ENCODE results near the gene LRRC63. TPM values are rescaled to one million over a fixed set of nuclear protein-coding genes. Genes with fewer than 3 reads are reported as not detected.
"Not testable (repeated sequence)": the region's sequence is repeated elsewhere in the genome, so short reads cannot be mapped to it uniquely, and the experiment has no call there.

Gene LRRC63
- total RNA-seq, 1 experiment from 2014 or later = not detected

GRCh38 chr13:46220234-46220633 is 8.5 kb downstream of the LRRC63 start:
- intact Hi-C loops (cut with micrococcal nuclease); POLR2A ChIA-PET: not testable (repeated sequence)

GRCh38 chr13:46229251-46229650 is 17.5 kb downstream of the LRRC63 start:
- Histone ChIP-seq H3K36me3 (ENCODE audit: control insufficient read depth in 1 of 2, insufficient read depth in 2 of 2, low read length in 2 of 2) (no peaks in the 10 kb centered on the region), H3K4me3 (replicated peaks in 1 of 2; ENCODE audit: low read depth in 1 of 2, low read length in 2 of 2) (no peak overlapping the region), H2AFZ (ENCODE audit: low read depth, low read length, poor library complexity, severe bottlenecking) (no peak overlapping the region), H3K4me1 (ENCODE audit: control insufficient read depth in 1 of 2, insufficient read depth in 2 of 2, low read length in 2 of 2) (no peaks in the 10 kb centered on the region), H3K79me2 (ENCODE audit: insufficient read depth, low read length) (no peaks in the 10 kb centered on the region), H3K9me2 (ENCODE audit: insufficient read depth) (no peaks in the 10 kb centered on the region), H3K27me3 (ENCODE audit: insufficient read depth, low read length) (no peaks in the 10 kb centered on the region), H3K9me3 (ENCODE audit: control insufficient read depth in 1 of 2, insufficient read depth in 1 of 2, low read depth in 1 of 2, low read length in 2 of 2) (no peaks in the 10 kb centered on the region), H3K27ac (ENCODE audit: low read depth, low read length) (no peak overlapping the region), H3K9ac (ENCODE audit: low read length) (no peak overlapping the region), H4K20me1 (ENCODE audit: insufficient read depth) (no peaks in the 10 kb centered on the region), H3K4me2 (ENCODE audit: low read length) (no peak overlapping the region)
- intact Hi-C loops (cut with micrococcal nuclease) = no loop called here
- DNase-seq (ENCODE audit: low read depth, low spot score) (no peak), ATAC-seq (no peak)
- no TSS peak for BruUV-seq (replicated peaks)
- TF ChIP-seq RAD21 (IDR thresholded peaks at IDR 0.05; ENCODE audit: low read depth) (no peak), YY1 (IDR thresholded peaks at IDR 0.05; ENCODE audit: extremely low read depth, insufficient replicate concordance, low read depth, low read length) (no peak), POLR2AphosphoS5 (IDR thresholded peaks at IDR 0.05; ENCODE audit: low read depth, low read length) (no peak)
- ChIA-PET CTCF (no interaction called here), POLR2A (no interaction called here), RAD21 (ENCODE audit: low non-redundant PET in 1 of 2, low total read pairs in 2 of 2, uncharacterized antibody in 2 of 2, unreplicated experiment in 2 of 2) (no interaction called here)

More at GRCh38 chr13:46220234-46220633, 8.5 kb downstream of the LRRC63 start:
- BruUV-seq (replicated peaks); CTCF ChIA-PET; H3K27ac ChIP-seq (ENCODE audit: low read depth, low read length); DNase-seq (ENCODE audit: low read depth, low spot score); H3K36me3 ChIP-seq (ENCODE audit: control insufficient read depth in 1 of 2, insufficient read depth in 2 of 2, low read length in 2 of 2); H3K4me2 ChIP-seq (ENCODE audit: low read length); H3K4me1 ChIP-seq (ENCODE audit: control insufficient read depth in 1 of 2, insufficient read depth in 2 of 2, low read length in 2 of 2); H3K9ac ChIP-seq (ENCODE audit: low read length); H3K79me2 ChIP-seq (ENCODE audit: insufficient read depth, low read length); H3K27me3 ChIP-seq (ENCODE audit: insufficient read depth, low read length); H3K4me3 ChIP-seq (replicated peaks in 1 of 2; ENCODE audit: low read depth in 1 of 2, low read length in 2 of 2); ATAC-seq; H4K20me1 ChIP-seq (ENCODE audit: insufficient read depth); H3K9me3 ChIP-seq (ENCODE audit: control insufficient read depth in 1 of 2, insufficient read depth in 1 of 2, low read depth in 1 of 2, low read length in 2 of 2); RAD21 ChIA-PET (ENCODE audit: low non-redundant PET in 1 of 2, low total read pairs in 2 of 2, uncharacterized antibody in 2 of 2, unreplicated experiment in 2 of 2); H3K9me2 ChIP-seq (ENCODE audit: insufficient read depth); H2AFZ ChIP-seq (ENCODE audit: low read depth, low read length, poor library complexity, severe bottlenecking): not testable (repeated sequence)

GRCh38 chr13:46232281-46232680 is 20.6 kb downstream of the LRRC63 start:
- ATAC-seq (no peak), DNase-seq (ENCODE audit: low read depth, low spot score) (no peak)
- intact Hi-C loops (cut with micrococcal nuclease) = no loop called here
- Histone ChIP-seq H3K9me2 (ENCODE audit: insufficient read depth) (no peaks in the 10 kb centered on the region), H3K9me3 (ENCODE audit: control insufficient read depth in 1 of 2, insufficient read depth in 1 of 2, low read depth in 1 of 2, low read length in 2 of 2) (peaks cover 0 to 12% of the 10 kb centered on the region in 2 experiments; a peak in 1 of 4 replicates), H3K4me3 (replicated peaks in 1 of 2; ENCODE audit: low read depth in 1 of 2, low read length in 2 of 2) (no peak overlapping the region), H4K20me1 (ENCODE audit: insufficient read depth) (no peaks in the 10 kb centered on the region), H3K27me3 (ENCODE audit: insufficient read depth, low read length) (no peaks in the 10 kb centered on the region), H3K9ac (ENCODE audit: low read length) (no peak overlapping the region), H3K79me2 (ENCODE audit: insufficient read depth, low read length) (no peaks in the 10 kb centered on the region), H3K4me2 (ENCODE audit: low read length) (no peak overlapping the region), H3K4me1 (ENCODE audit: control insufficient read depth in 1 of 2, insufficient read depth in 2 of 2, low read length in 2 of 2) (no peaks in the 10 kb centered on the region), H3K27ac (ENCODE audit: low read depth, low read length) (no peak overlapping the region), H3K36me3 (ENCODE audit: control insufficient read depth in 1 of 2, insufficient read depth in 2 of 2, low read length in 2 of 2) (no peaks in the 10 kb centered on the region), H2AFZ (ENCODE audit: low read depth, low read length, poor library complexity, severe bottlenecking) (no peak overlapping the region)
- ChIA-PET RAD21 (ENCODE audit: low non-redundant PET in 1 of 2, low total read pairs in 2 of 2, uncharacterized antibody in 2 of 2, unreplicated experiment in 2 of 2) (no interaction called here), POLR2A (no interaction called here), CTCF (no interaction called here)
- TF ChIP-seq JUND (IDR thresholded peaks at IDR 0.05) (no peak), YY1 (IDR thresholded peaks at IDR 0.05; ENCODE audit: extremely low read depth, insufficient replicate concordance, low read depth, low read length) (no peak)
- no TSS peak for BruUV-seq (replicated peaks)

All from HCT116 (cell line).